Osteocyte (in vitro differentiated cells): ENCODE data around the gene NR5A1. TPM values are rescaled to one million over a fixed set of nuclear protein-coding genes. Genes with fewer than 3 reads are reported as not detected.

Experiments
- DNase-seq: peaks from one replicate; pipeline ENCODE4 v3.0.0; 2021; ENCODE audit warnings: mixed read lengths; ENCODE audit not compliant: unreplicated experiment; ENCODE audit errors: extremely low spot score
- H3K27ac Mint-ChIP-seq: one replicate; pipeline ENCODE4 v1.8.0; 2021; ENCODE audit warnings: mild to moderate bottlenecking, mixed read lengths; ENCODE audit not compliant: unreplicated experiment
- H3K27me3 Mint-ChIP-seq: one replicate; pipeline ENCODE4 v1.8.0; 2021; ENCODE audit warnings: mixed read lengths; ENCODE audit not compliant: unreplicated experiment
- H3K36me3 Mint-ChIP-seq: one replicate; pipeline ENCODE4 v1.8.0; 2021; ENCODE audit warnings: mixed read lengths; ENCODE audit not compliant: unreplicated experiment
- H3K4me1 Mint-ChIP-seq: one replicate; pipeline ENCODE4 v1.8.0; 2021; ENCODE audit warnings: mixed read lengths; ENCODE audit not compliant: unreplicated experiment
- H3K4me3 Mint-ChIP-seq: one replicate; pipeline ENCODE4 v1.8.0; 2021; ENCODE audit warnings: mild to moderate bottlenecking, moderate library complexity, mixed read lengths; ENCODE audit not compliant: unreplicated experiment
- H3K9me3 Mint-ChIP-seq: one replicate; pipeline ENCODE4 v1.8.0; 2021; ENCODE audit warnings: mixed read lengths; ENCODE audit not compliant: unreplicated experiment
- CTCF ChIP-seq: fragments of 200-600 bp; sonication (generic); IDR thresholded peaks from 2 replicates; pipeline ENCODE4 v1.5.0; 2021; ENCODE audit warnings: antibody characterized with exemption, mild to moderate bottlenecking, moderate library complexity
- total RNA-seq: library from RNA; stranded (reverse); gene quantifications from 2 replicates; pipeline ENCODE4 v1.2.1, GENCODE V29; 2021

Gene NR5A1
- total RNA-seq, 1 donor from 2014 or later, result not detected

GRCh38 chr9:124488641-124489210 lies 18.5 kb downstream of the NR5A1 start:
- no peak for TF ChIP-seq CTCF

GRCh38 chr9:124487260-124488182 lies 19.7 kb downstream of the NR5A1 start:
- no peak for TF ChIP-seq CTCF
- no peak for DNase-seq
- H3K36me3 Mint-ChIP-seq, result no peaks in the 10 kb centered on the region
- peaks cover 23% of the 10 kb centered on the region for H3K27me3 Mint-ChIP-seq
- H3K9me3 Mint-ChIP-seq, result no peaks in the 10 kb centered on the region
- no peak overlapping the region for H3K27ac Mint-ChIP-seq
- no peaks in the 10 kb centered on the region for H3K4me1 Mint-ChIP-seq
- H3K4me3 Mint-ChIP-seq, result no peak overlapping the region

More at GRCh38 chr9:124488641-124489210, 18.5 kb downstream of the NR5A1 start:
- Mint-ChIP-seq H3K4me3 (no peak overlapping the region), H3K4me1 (no peaks in the 10 kb centered on the region), H3K36me3 (no peaks in the 10 kb centered on the region), H3K27me3 (peaks cover 19% of the 10 kb centered on the region), H3K9me3 (no peaks in the 10 kb centered on the region), H3K27ac (no peak overlapping the region)
- no peak for DNase-seq

- H3K4me1 Mint-ChIP-seq, result no peaks in the 10 kb centered on the region
- no peaks in the 10 kb centered on the region for H3K36me3 Mint-ChIP-seq
- H3K9me3 Mint-ChIP-seq, result no peaks in the 10 kb centered on the region
- H3K27me3 Mint-ChIP-seq, result peaks cover 23% of the 10 kb centered on the region
- no peak overlapping the region for H3K27ac Mint-ChIP-seq
- no peak for TF ChIP-seq CTCF
- H3K4me3 Mint-ChIP-seq, result no peak overlapping the region
- no peak for DNase-seq
Observed at GRCh38 chr9:124486778-124487259, 20.4 kb downstream of the NR5A1 start.

- Mint-ChIP-seq H3K4me3 (no peak overlapping the region), H3K4me1 (no peaks in the 10 kb centered on the region), H3K9me3 (no peaks in the 10 kb centered on the region), H3K27ac (no peak overlapping the region), H3K27me3 (peaks cover 23% of the 10 kb centered on the region), H3K36me3 (no peaks in the 10 kb centered on the region)
- no peak for TF ChIP-seq CTCF
- DNase-seq, result no peak
Observed at GRCh38 chr9:124485936-124486335, 21.3 kb downstream of the NR5A1 start.

GRCh38 chr9:124485201-124485600 lies 22.0 kb downstream of the NR5A1 start:
- DNase-seq, result no peak
- Mint-ChIP-seq H3K36me3 (no peaks in the 10 kb centered on the region), H3K9me3 (no peaks in the 10 kb centered on the region), H3K4me3 (no peak overlapping the region), H3K27ac (no peak overlapping the region), H3K27me3 (peaks cover 26% of the 10 kb centered on the region), H3K4me1 (no peaks in the 10 kb centered on the region)
- TF ChIP-seq CTCF, result no peak
